Measurements from ENCODE around the gene CPLANE2. TPM values are rescaled to one million over a fixed set of nuclear protein-coding genes. Genes with fewer than 3 reads are reported as not detected.

Gene CPLANE2
- total and polyA plus RNA-seq, 2 of the 4 experiments (the other 2 are of a cell fraction): 3.2 to 5.8 TPM

GRCh38 chr1:16206547-16207317 is 30.3 kb downstream of the CPLANE2 start:
- Histone ChIP-seq H3K4me2 (ENCODE audit: low read depth, low read length) (peak overlapping the region; percentile 83), H2AK5ac (ENCODE audit: low read depth, low read length) (peak overlapping the region; percentile 86), H2AFZ (replicated peaks; ENCODE audit: low read length, poor library complexity) (peak overlapping the region; percentile 83), H3K4ac (ENCODE audit: low read depth, low read length) (peak overlapping the region; percentile 84), H3K27me3 (ENCODE audit: control insufficient read depth, insufficient read depth, low read length) (no peaks in the 10 kb centered on the region), H3K36me3 (ENCODE audit: control insufficient read depth, insufficient read depth, low read length) (no peaks in the 10 kb centered on the region; the same call in none of the 2 replicates), H3K79me1 (ENCODE audit: low read depth in 1 of 2, low read length in 2 of 2) (peaks cover 7 to 21% of the 10 kb centered on the region in 2 experiments; a peak in 3 of 4 replicates), H3K14ac (replicated peaks; ENCODE audit: low read depth, low read length) (peak overlapping the region; percentile 80), H3K56ac (ENCODE audit: extremely low read depth, insufficient read depth, low read length) (peak overlapping the region; percentile 91), H4K91ac (ENCODE audit: insufficient read depth, low read depth, low read length) (peak overlapping the region; percentile 65), H3K4me1 (ENCODE audit: control insufficient read depth, insufficient read depth, low read length) (peaks cover 9% of the 10 kb centered on the region), H3K18ac (ENCODE audit: low read depth, low read length) (peak overlapping the region; percentile 68), H3K4me3 (ENCODE audit: insufficient read depth, low read depth, low read length) (peak overlapping the region; percentile 32), H2AK9ac (replicated peaks; ENCODE audit: low read depth, low read length, poor library complexity) (peak overlapping the region; percentile 92), H4K5ac (ENCODE audit: low read depth, low read length) (peak overlapping the region; percentile 79), H3K9me1 (ENCODE audit: insufficient read depth, low read length) (peaks cover 6% of the 10 kb centered on the region; the same call in 1 of the 2 replicates), H2BK5ac (ENCODE audit: low read depth, low read length, poor library complexity, severe bottlenecking) (peak overlapping the region; percentile 77), H2BK15ac (ENCODE audit: low read depth, low read length) (no peak overlapping the region), H3K23ac (ENCODE audit: low read depth, low read length) (peak overlapping the region; percentile 92), H3K9ac (ENCODE audit: low read depth, low read length) (peak overlapping the region; percentile 80), H4K20me1 (ENCODE audit: insufficient read depth, low read length) (no peaks in the 10 kb centered on the region; the same call in 1 of the 2 replicates), H2BK120ac (ENCODE audit: low read depth, low read length) (0 out of 2 replicates have a peak overlapping the region, but pooled peaks have one; percentile 21), H4K8ac (ENCODE audit: low read depth in 2 of 2, low read length in 2 of 2) (peak overlapping the region; percentile 96), H3K9me3 (ENCODE audit: control insufficient read depth, insufficient read depth, low read length) (no peaks in the 10 kb centered on the region), H2BK20ac (ENCODE audit: low read depth, low read length) (no peak overlapping the region), H3K27ac (ENCODE audit: insufficient read depth, low read length) (peak overlapping the region; percentile 76)
- in situ Hi-C loops (cut with MboI; ENCODE audit: low sequenced_read_pairs): no loop called here
- DNase-seq (peak; percentile 98), ATAC-seq (ENCODE audit: low read depth) (peak; percentile 97)
- ChIA-PET CTCF (interaction anchor here (0.5 kb wide), 1 partner anchor 73 kb away, joined by 3 read pairs; no protein-coding TSS in a partner anchor), POLR2A (ENCODE audit: unreplicated experiment) (interaction anchor here (0.6 to 0.7 kb wide), 3 partner anchors 11 to 411 kb away, joined by 3 read pairs; no protein-coding TSS in a partner anchor)
- intact Hi-C loops (cut with micrococcal nuclease): loop anchor here (5.0 kb wide), 2 partner anchors 36 to 161 kb away; partner anchors contain the start of gene SZRD1
- dilution Hi-C loops (cut with HindIII; ENCODE audit: low sequenced_read_pairs, unreplicated experiment): no loop called here
- 0% methylated on average over 40 of the region's 87 CpGs; no CpG with 5 or more reads in 1 of the 2 experiments for WGBS, 2 experiments (ENCODE audit: extremely low coverage in 2 of 2, insufficient read length in 1 of 2)
- BruUV-seq (replicated peaks): no TSS peak
- TF ChIP-seq RAD21 (IDR thresholded peaks at IDR 0.05; ENCODE audit: low read length): no peak
- no peak for TF ChIP-seq CEBPB (IDR thresholded peaks at IDR 0.05; ENCODE audit: low read depth, low read length)
- peak; percentile 89 for TF ChIP-seq POLR2A (IDR thresholded peaks at IDR 0.05; ENCODE audit: low read depth, low read length)
- no peak for TF ChIP-seq SMC3 (IDR thresholded peaks at IDR 0.05; ENCODE audit: low read depth, low read length)
- TF ChIP-seq MAZ (IDR thresholded peaks at IDR 0.05; ENCODE audit: borderline replicate concordance, low read depth, low read length): peak; percentile 64
- TF ChIP-seq NFE2L2 (IDR thresholded peaks at IDR 0.05; ENCODE audit: low read depth, low read length): no peak
- no peak for TF ChIP-seq RCOR1 (IDR thresholded peaks at IDR 0.05; ENCODE audit: insufficient replicate concordance, low read length)
- TF ChIP-seq BHLHE40 (IDR thresholded peaks at IDR 0.05; ENCODE audit: low read depth, low read length): no peak
- no peak for TF ChIP-seq USF2 (IDR thresholded peaks at IDR 0.05; ENCODE audit: low read depth, low read length)
- no peak for TF ChIP-seq ELK1 (IDR thresholded peaks at IDR 0.05; ENCODE audit: borderline replicate concordance, low read depth, low read length)
- no peak for TF ChIP-seq MAFK (IDR thresholded peaks at IDR 0.05; ENCODE audit: low read depth, low read length)
- TF ChIP-seq MXI1 (IDR thresholded peaks at IDR 0.05; ENCODE audit: borderline replicate concordance, low read depth, low read length): peak; percentile 59; the same call in 1 of the 2 replicates
- TF ChIP-seq CTCF (conservative IDR thresholded peaks at IDR 0.05; ENCODE audit: low read depth, low read length): 0 out of 2 replicates have a peak, but pooled peaks have one; percentile 0

All from IMR-90 (cell line).